ENCODE measurements around the gene ECHS1.
"Not testable (repeated sequence)": the region's sequence is repeated elsewhere in the genome, so short reads cannot be mapped to it uniquely, and the experiment has no call there.

Gene ECHS1

DNA sequence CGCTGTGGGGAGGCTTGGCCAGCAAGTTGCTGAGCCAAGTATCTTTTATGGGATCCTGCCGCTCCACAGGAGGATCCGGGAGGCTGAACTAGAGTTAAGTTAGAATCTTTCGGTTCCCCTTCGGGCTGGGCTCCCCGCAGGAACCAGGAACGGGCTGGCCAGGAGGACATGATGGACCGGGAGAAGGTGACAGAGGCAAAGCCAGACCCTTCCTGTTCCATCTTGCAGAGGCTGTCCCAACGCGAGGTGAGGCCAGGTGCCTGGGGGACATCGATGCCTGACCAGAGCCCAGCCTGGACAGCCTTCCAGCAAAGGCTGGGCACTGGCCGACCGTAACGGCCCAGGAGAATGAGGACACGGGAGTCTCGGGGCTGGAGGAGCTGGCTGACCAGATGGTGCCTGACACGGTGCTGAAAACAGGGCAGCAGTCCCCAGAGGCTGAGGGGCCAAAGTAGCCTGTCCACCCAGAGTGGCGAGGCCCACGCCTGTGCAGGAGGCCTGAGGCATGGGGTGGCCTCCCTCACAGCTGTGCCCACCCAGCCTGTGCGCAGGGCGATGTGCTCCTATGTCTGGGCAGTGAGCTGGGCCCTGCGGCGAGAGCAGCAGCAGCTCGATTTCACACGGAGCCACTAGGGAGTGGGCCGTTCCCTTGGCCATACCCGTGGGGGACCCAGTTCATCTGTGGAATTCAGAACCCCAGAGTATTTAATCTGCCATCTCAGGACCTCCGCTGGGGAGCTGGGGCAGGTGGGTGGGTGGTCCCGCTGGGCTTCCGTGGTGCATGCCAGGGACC, 4.1 kb upstream of the ECHS1 start:
- H3K9ac ChIP-seq (ENCODE audit: low read length in 2 of 2) = peak overlapping the region in 1 of 2 donors; percentile 64
- peaks cover 0 to 4% of the 10 kb centered on the region in 2 donors for H3K36me3 ChIP-seq (ENCODE audit: control insufficient read depth in 2 of 2, insufficient read depth in 2 of 2, low read length in 2 of 2)
- peak overlapping the region in 1 of 2 donors; percentile 88 for H3K4me3 ChIP-seq (ENCODE audit: low read length in 2 of 2)
- H3K27me3 ChIP-seq (ENCODE audit: control insufficient read depth in 1 of 2, insufficient read depth in 2 of 2, low read length in 2 of 2) = no peaks in the 10 kb centered on the region
- H3K4me1 ChIP-seq (ENCODE audit: control insufficient read depth, insufficient read depth, low read length) = peaks cover 26% of the 10 kb centered on the region
- no peaks in the 10 kb centered on the region for H3K9me3 ChIP-seq (ENCODE audit: control insufficient read depth in 2 of 2, low read length in 2 of 2)
- no peak overlapping the region for H3K27ac ChIP-seq (ENCODE audit: low read length)

- not testable (repeated sequence) for H3K27ac ChIP-seq (ENCODE audit: low read length); H3K36me3 ChIP-seq (ENCODE audit: control insufficient read depth in 2 of 2, insufficient read depth in 2 of 2, low read length in 2 of 2); H3K9ac ChIP-seq (ENCODE audit: low read length in 2 of 2); H3K4me3 ChIP-seq (ENCODE audit: low read length in 2 of 2); H3K27me3 ChIP-seq (ENCODE audit: control insufficient read depth in 1 of 2, insufficient read depth in 2 of 2, low read length in 2 of 2); H3K9me3 ChIP-seq (ENCODE audit: control insufficient read depth in 2 of 2, low read length in 2 of 2)
- peaks cover 29% of the 10 kb centered on the region for H3K4me1 ChIP-seq (ENCODE audit: control insufficient read depth, insufficient read depth, low read length)
Measured at GRCh38 chr10:133376183-133376582, 3.0 kb upstream of the ECHS1 start.

GRCh38 chr10:133375357-133376115, 2.4 kb upstream of the ECHS1 start:
- no peak overlapping the region for H3K4me3 ChIP-seq (ENCODE audit: low read length in 2 of 2)
- peaks cover 0 to 2% of the 10 kb centered on the region in 2 donors for H3K36me3 ChIP-seq (ENCODE audit: control insufficient read depth in 2 of 2, insufficient read depth in 2 of 2, low read length in 2 of 2)
- no peaks in the 10 kb centered on the region for H3K27me3 ChIP-seq (ENCODE audit: control insufficient read depth in 1 of 2, insufficient read depth in 2 of 2, low read length in 2 of 2)
- no peak overlapping the region for H3K9ac ChIP-seq (ENCODE audit: low read length in 2 of 2)
- H3K9me3 ChIP-seq (ENCODE audit: control insufficient read depth in 2 of 2, low read length in 2 of 2) = no peaks in the 10 kb centered on the region
- H3K4me1 ChIP-seq (ENCODE audit: control insufficient read depth, insufficient read depth, low read length) = peaks cover 29% of the 10 kb centered on the region
- no peak overlapping the region for H3K27ac ChIP-seq (ENCODE audit: low read length)

DNA sequence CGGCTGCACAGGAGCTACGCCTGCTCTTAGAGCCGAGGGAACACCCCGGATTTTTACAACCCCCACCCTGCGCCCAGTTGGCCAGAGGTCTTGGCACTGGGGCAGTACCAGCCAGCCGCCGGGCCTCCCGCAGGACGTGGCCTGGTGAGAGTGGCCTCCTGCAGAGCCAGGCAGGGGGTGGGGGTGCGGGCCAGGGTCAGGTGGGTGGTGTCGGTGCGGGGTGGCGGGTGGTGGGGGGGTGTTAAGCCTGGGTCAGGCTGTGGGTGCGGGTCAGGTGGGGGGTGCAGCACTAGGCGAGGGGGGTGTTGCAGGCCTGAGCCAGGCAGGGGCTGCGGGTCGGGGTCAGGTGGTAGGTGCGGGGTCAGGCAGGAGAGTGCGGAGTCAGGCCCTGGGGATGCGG, 647 bp downstream of the ECHS1 start:
- H3K27ac ChIP-seq (ENCODE audit: low read length) = no peak overlapping the region
- peaks cover 15 to 24% of the 10 kb centered on the region in 2 donors for H3K36me3 ChIP-seq (ENCODE audit: control insufficient read depth in 2 of 2, insufficient read depth in 2 of 2, low read length in 2 of 2)
- H3K4me3 ChIP-seq (ENCODE audit: low read length in 2 of 2) = peak overlapping the region in 1 of 2 donors; percentile 40
- no peaks in the 10 kb centered on the region for H3K27me3 ChIP-seq (ENCODE audit: control insufficient read depth in 1 of 2, insufficient read depth in 2 of 2, low read length in 2 of 2)
- H3K4me1 ChIP-seq (ENCODE audit: control insufficient read depth, insufficient read depth, low read length) = peaks cover 14% of the 10 kb centered on the region
- no peak overlapping the region for H3K9ac ChIP-seq (ENCODE audit: low read length in 2 of 2)
- H3K9me3 ChIP-seq (ENCODE audit: control insufficient read depth in 2 of 2, low read length in 2 of 2) = no peaks in the 10 kb centered on the region

DNA sequence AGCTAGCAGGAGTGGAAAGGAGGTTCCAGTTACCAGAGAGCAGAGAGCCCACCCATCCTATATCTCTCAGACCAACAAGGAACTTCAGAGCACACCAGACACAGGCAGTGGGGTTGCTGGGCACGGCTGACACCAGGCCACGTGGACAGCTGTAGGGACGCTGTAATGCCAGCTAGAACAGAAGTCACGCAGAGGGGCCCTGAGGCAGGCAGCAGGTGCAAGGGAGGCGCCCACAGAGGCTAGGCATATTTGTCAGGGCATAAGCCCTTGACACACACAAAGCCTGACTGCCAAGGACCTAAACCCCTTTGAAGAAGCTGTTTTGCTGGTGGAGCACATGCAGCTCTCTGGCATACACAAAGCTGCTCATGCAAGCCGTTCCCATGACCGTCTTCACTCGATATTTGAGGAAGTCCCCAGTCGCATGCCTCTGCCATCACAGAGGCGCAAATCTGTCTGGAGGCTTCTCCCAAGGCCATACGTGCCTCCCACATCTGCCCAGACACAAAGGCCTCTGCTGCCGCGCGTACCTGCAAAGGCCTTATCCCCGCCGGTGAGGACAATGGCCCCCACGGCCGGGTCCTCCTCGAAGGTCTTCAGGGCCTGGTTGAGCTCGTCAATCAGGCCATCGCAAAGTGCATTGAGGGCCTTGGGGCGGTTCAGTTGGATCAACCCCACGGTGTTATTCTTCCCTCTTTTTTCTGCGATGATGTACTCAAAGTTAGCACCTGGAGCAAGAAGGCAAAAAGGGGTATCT, 2.9 kb downstream of the ECHS1 start:
- H3K27me3 ChIP-seq (ENCODE audit: control insufficient read depth in 1 of 2, insufficient read depth in 2 of 2, low read length in 2 of 2) = no peaks in the 10 kb centered on the region
- no peak overlapping the region for H3K9ac ChIP-seq (ENCODE audit: low read length in 2 of 2)
- no peaks in the 10 kb centered on the region for H3K9me3 ChIP-seq (ENCODE audit: control insufficient read depth in 2 of 2, low read length in 2 of 2)
- peaks cover 13% of the 10 kb centered on the region for H3K4me1 ChIP-seq (ENCODE audit: control insufficient read depth, insufficient read depth, low read length)
- H3K4me3 ChIP-seq (ENCODE audit: low read length in 2 of 2) = no peak overlapping the region
- H3K27ac ChIP-seq (ENCODE audit: low read length) = no peak overlapping the region
- peaks cover 29 to 43% of the 10 kb centered on the region in 2 donors for H3K36me3 ChIP-seq (ENCODE audit: control insufficient read depth in 2 of 2, insufficient read depth in 2 of 2, low read length in 2 of 2)

- H3K9me3 ChIP-seq (ENCODE audit: control insufficient read depth in 2 of 2, low read length in 2 of 2) = no peaks in the 10 kb centered on the region
- no peak overlapping the region for H3K27ac ChIP-seq (ENCODE audit: low read length)
- peaks cover 6% of the 10 kb centered on the region for H3K4me1 ChIP-seq (ENCODE audit: control insufficient read depth, insufficient read depth, low read length)
- H3K4me3 ChIP-seq (ENCODE audit: low read length in 2 of 2) = no peak overlapping the region
- no peaks in the 10 kb centered on the region for H3K27me3 ChIP-seq (ENCODE audit: control insufficient read depth in 1 of 2, insufficient read depth in 2 of 2, low read length in 2 of 2)
- H3K36me3 ChIP-seq (ENCODE audit: control insufficient read depth in 2 of 2, insufficient read depth in 2 of 2, low read length in 2 of 2) = peaks cover 29 to 48% of the 10 kb centered on the region in 2 donors
- no peak overlapping the region for H3K9ac ChIP-seq (ENCODE audit: low read length in 2 of 2)
Measured at GRCh38 chr10:133368153-133368552, 5.0 kb downstream of the ECHS1 start.

GRCh38 chr10:133367461-133367860, 5.7 kb downstream of the ECHS1 start:
- H3K4me1 ChIP-seq (ENCODE audit: control insufficient read depth, insufficient read depth, low read length); H3K9ac ChIP-seq (ENCODE audit: low read length in 2 of 2); H3K4me3 ChIP-seq (ENCODE audit: low read length in 2 of 2); H3K9me3 ChIP-seq (ENCODE audit: control insufficient read depth in 2 of 2, low read length in 2 of 2); H3K27ac ChIP-seq (ENCODE audit: low read length); H3K27me3 ChIP-seq (ENCODE audit: control insufficient read depth in 1 of 2, insufficient read depth in 2 of 2, low read length in 2 of 2): not testable (repeated sequence)
- H3K36me3 ChIP-seq (ENCODE audit: control insufficient read depth in 2 of 2, insufficient read depth in 2 of 2, low read length in 2 of 2) = peaks cover 32 to 54% of the 10 kb centered on the region in 2 donors

DNA sequence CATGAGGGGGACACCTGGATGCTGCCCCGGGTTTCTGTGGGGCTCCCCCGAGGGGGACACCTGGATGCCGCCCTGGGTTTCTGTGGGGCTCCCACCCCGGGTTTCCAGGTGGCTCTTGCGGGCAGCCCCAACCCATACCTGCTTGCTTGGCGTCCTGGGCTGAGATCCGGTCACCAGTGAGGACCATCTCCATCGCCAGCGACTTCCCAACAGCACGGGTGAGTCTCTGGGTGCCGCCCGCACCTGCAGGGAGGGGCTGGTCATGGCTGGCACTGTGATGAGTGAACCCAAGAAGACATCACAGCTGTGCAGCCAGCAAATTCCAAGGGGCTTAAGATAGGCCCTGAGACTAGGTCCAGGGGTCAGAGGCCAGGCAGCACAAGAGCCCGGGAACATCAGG, 6.4 kb downstream of the ECHS1 start:
- no peak overlapping the region for H3K27ac ChIP-seq (ENCODE audit: low read length)
- no peaks in the 10 kb centered on the region for H3K4me1 ChIP-seq (ENCODE audit: control insufficient read depth, insufficient read depth, low read length)
- H3K27me3 ChIP-seq (ENCODE audit: control insufficient read depth in 1 of 2, insufficient read depth in 2 of 2, low read length in 2 of 2) = no peaks in the 10 kb centered on the region
- H3K36me3 ChIP-seq (ENCODE audit: control insufficient read depth in 2 of 2, insufficient read depth in 2 of 2, low read length in 2 of 2) = peaks cover 38 to 61% of the 10 kb centered on the region in 2 donors
- no peaks in the 10 kb centered on the region for H3K9me3 ChIP-seq (ENCODE audit: control insufficient read depth in 2 of 2, low read length in 2 of 2)
- H3K4me3 ChIP-seq (ENCODE audit: low read length in 2 of 2) = no peak overlapping the region
- no peak overlapping the region for H3K9ac ChIP-seq (ENCODE audit: low read length in 2 of 2)

GRCh38 chr10:133366130-133366478, 7.0 kb downstream of the ECHS1 start:
- Histone ChIP-seq H3K27me3 (ENCODE audit: control insufficient read depth in 1 of 2, insufficient read depth in 2 of 2, low read length in 2 of 2) (no peaks in the 10 kb centered on the region), H3K27ac (ENCODE audit: low read length) (no peak overlapping the region), H3K36me3 (ENCODE audit: control insufficient read depth in 2 of 2, insufficient read depth in 2 of 2, low read length in 2 of 2) (peaks cover 38 to 61% of the 10 kb centered on the region in 2 donors)

DNA sequence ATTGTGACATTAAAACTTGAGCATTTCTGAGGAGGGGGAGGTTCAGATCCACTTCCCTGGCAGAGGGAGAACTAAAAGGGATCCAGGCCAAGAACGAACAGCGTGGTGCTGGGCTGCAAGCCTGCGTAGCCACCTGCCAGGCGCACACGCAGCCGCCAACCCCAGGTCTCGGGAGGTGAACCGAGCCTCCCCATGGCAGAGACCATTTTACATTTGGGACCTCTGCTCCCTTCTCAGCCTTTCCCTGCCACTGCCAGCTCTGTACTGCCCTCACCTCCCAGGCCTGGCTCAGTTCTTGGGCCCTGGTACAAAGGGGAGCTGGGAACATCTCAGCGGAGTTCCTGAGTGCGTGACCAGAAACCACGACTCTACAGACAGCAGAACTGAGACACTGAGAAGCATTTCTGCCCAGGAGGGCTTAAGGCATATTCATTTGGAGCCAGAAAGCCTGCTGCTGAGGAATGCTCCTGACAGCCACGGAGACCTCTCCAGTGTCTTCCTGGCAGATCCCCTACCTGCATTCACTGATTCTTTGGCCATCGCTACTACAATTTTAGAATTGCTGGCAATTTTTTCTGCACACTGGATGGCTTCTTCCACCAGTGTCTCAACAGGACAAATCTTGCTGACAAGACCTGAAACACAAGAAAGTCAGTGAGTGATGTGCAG, 7.6 kb downstream of the ECHS1 start:
- no peak overlapping the region for H3K9ac ChIP-seq (ENCODE audit: low read length in 2 of 2)
- H3K4me3 ChIP-seq (ENCODE audit: low read length in 2 of 2) = no peak overlapping the region
- H3K27me3 ChIP-seq (ENCODE audit: control insufficient read depth in 1 of 2, insufficient read depth in 2 of 2, low read length in 2 of 2) = no peaks in the 10 kb centered on the region
- no peaks in the 10 kb centered on the region for H3K9me3 ChIP-seq (ENCODE audit: control insufficient read depth in 2 of 2, low read length in 2 of 2)
- H3K4me1 ChIP-seq (ENCODE audit: control insufficient read depth, insufficient read depth, low read length) = no peaks in the 10 kb centered on the region
- H3K27ac ChIP-seq (ENCODE audit: low read length) = no peak overlapping the region
- H3K36me3 ChIP-seq (ENCODE audit: control insufficient read depth in 2 of 2, insufficient read depth in 2 of 2, low read length in 2 of 2) = peaks cover 36 to 61% of the 10 kb centered on the region in 2 donors

More at GRCh38 chr10:133366130-133366478, 7.0 kb downstream of the ECHS1 start:
- Histone ChIP-seq H3K4me3 (ENCODE audit: low read length in 2 of 2) (no peak overlapping the region), H3K9ac (ENCODE audit: low read length in 2 of 2) (no peak overlapping the region), H3K4me1 (ENCODE audit: control insufficient read depth, insufficient read depth, low read length) (no peaks in the 10 kb centered on the region), H3K9me3 (ENCODE audit: control insufficient read depth in 2 of 2, low read length in 2 of 2) (no peaks in the 10 kb centered on the region)

Data from stomach smooth muscle (tissue), 2 donors.